Testis (tissue), 2 donors: ENCODE data around the gene CCDC9B.

ENCODE experiments used
- POLR2A ChIP-seq: fragments of 450-650 bp; IDR thresholded peaks from one replicate; pipeline ENCODE4 v1.6.1; 2017; ENCODE audit warnings: antibody characterized with exemption, mild to moderate bottlenecking, moderate library complexity
- TF ChIP-seq, protein P1 (sequence below), 3 experiments: fragments of 450-650 bp in 2 of 3; fragments of 200-600 bp in 1 of 3; sonication (generic) in 1 of 3; IDR thresholded peaks; one replicate each; pipeline ENCODE4 v1.5.1; 2016 to 2019; ENCODE audit warnings: antibody characterized with exemption in 3 of 3, mild to moderate bottlenecking in 2 of 3, moderate library complexity in 1 of 3

DNA sequence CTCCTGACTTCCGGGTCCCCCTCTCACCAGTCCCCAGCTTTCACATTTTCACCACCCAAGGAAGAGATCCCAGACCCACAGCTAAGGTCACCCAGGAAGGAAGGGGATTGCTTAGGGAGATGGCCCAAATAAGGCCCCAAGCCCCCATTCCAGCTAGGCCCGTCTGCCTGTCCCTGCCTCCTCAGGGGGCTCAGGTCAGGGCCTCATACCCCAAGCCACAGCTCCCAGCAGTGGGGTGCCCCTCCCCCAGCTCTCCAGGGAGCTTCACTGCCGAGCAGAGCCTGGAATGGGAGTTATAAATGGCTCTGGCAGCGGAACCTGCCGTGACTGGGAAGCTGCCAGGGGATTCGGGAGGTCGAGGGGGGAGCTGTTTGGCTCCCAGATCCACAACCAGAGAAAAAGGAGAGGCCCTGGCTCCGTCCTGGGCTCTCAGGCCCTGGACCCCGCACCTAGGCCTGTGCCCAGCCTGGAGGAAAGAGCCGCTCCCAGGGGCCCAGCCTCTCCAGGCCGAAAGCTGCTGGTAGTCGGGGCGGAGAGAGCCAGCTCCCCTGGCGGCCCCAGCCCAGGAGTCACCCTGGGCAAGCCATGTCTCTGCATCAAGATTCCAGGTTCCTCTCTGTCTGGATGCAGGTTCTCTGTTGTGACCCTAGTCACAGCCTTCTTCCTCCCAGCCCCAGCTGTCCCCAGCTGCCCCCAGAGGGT, 550 bp downstream of the CCDC9B start:
- TF ChIP-seq, protein P1, sequence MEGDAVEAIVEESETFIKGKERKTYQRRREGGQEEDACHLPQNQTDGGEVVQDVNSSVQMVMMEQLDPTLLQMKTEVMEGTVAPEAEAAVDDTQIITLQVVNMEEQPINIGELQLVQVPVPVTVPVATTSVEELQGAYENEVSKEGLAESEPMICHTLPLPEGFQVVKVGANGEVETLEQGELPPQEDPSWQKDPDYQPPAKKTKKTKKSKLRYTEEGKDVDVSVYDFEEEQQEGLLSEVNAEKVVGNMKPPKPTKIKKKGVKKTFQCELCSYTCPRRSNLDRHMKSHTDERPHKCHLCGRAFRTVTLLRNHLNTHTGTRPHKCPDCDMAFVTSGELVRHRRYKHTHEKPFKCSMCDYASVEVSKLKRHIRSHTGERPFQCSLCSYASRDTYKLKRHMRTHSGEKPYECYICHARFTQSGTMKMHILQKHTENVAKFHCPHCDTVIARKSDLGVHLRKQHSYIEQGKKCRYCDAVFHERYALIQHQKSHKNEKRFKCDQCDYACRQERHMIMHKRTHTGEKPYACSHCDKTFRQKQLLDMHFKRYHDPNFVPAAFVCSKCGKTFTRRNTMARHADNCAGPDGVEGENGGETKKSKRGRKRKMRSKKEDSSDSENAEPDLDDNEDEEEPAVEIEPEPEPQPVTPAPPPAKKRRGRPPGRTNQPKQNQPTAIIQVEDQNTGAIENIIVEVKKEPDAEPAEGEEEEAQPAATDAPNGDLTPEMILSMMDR (IDR thresholded peaks at IDR 0.05): no peak
- TF ChIP-seq POLR2A: no peak
